Measurements from ENCODE around the gene MCM10.
"Not testable (repeated sequence)": the region's sequence is repeated elsewhere in the genome, so short reads cannot be mapped to it uniquely, and the experiment has no call there.

MCM10 gene

DNA sequence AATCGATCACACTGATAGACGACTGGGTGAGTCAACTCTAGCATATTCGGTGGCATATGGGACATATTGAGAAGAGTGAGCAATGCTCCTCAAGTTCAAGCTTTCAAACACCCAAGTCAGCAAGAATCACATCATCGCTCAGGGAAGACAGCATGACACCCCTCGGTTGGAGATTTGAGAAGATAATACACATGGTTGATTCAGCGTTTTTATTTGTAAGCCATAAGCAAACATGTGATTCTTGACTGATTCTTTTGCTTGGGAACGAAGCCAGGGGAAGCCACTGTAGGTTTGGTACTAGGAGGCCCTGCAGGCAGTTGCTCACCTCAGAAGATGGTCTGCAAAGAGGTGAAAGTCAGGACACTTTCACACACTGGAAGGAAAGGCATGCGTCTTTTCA is 60.2 kb downstream of the MCM10 start:
- no peak for DNase-seq (ENCODE audit: low read depth in 3 of 3)

DNA sequence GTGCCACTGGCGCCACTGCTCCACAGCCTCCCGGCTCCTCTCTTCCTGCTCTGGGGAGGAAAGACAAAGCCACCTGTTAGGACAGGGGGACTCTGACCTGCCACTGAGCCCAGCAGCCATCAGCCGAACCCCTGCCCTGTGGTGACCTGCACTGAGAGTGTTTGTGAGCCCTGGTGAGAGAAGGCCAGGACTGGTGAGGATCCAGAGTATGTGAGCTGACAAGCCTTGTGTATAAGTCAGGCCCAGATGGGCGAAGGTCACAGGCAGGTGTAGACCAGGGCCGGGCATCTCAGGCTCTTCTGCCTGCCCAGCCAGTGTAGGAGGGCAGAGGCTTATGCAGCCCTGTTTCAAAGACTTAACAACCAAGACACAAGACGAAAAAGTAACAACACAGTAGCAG is 60.8 kb downstream of the MCM10 start:
- DNase-seq (ENCODE audit: low read depth in 3 of 3), result no peak

DNA sequence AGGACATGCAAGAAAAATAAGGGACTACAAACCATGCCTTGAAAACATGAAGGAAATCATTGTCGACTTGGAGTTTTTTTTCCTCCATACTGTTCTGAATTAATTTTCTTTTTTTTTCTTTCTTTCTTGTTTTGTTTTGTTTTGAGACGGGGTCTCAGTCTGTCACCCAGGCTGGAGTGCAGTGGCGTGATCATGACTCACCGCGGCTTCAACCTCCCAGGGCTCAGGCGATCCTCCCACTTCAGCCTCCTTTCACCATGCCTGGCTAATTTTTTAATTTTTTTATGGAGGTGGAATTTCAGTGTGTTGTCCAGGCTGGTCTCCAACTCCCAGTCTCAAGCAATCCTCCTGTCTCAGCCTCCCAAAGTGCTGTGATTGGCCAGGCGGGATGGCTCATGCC is 61.2 kb downstream of the MCM10 start:
- DNase-seq (ENCODE audit: low read depth in 3 of 3), result no peak

- no peak for DNase-seq (ENCODE audit: low read depth in 3 of 3)
Observed at GRCh38 chr10:13223241-13223640, 61.9 kb downstream of the MCM10 start.

DNA sequence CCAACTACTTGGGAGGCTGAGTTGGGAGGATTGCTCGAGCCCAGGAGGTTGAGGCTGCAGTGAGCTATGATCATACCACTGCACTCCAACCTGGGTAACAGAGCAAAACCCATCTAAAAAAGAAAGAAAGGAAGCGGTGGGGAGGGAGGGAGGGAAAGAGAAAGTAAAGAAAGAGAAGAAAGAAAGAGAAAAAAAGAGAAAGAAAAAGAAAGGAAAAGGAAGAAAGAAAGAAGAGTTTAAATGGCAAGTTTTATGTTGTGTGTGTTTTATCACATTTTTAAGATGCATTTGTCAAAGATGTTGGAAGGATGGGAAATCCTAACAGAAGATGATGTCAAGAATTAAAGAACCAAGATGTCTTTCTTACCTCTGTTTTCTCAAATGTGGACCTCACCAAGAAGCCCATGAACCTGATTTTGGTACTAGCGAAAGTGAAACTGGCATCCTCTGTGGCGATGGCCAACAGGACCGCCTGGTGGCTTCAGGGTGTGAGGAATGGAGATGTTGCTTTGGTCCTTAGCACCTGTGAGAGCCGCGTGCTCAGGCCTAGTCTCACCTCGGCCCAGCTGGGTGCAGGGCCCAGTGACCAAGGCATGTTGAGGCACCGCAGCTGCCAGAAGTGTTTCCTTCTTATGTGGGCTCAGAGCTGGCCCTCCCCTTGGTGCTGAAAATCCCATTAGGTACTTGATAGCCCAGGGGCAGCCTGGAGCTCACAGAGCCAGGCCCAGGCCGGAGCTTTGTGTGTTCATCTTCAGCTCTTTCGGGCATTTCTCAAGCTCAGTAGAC is 63.0 kb downstream of the MCM10 start:
- DNase-seq (ENCODE audit: low read depth in 3 of 3), result no peak

GRCh38 chr10:13225601-13226000 is 64.2 kb downstream of the MCM10 start:
- no peak for DNase-seq (ENCODE audit: low read depth in 3 of 3)

DNA sequence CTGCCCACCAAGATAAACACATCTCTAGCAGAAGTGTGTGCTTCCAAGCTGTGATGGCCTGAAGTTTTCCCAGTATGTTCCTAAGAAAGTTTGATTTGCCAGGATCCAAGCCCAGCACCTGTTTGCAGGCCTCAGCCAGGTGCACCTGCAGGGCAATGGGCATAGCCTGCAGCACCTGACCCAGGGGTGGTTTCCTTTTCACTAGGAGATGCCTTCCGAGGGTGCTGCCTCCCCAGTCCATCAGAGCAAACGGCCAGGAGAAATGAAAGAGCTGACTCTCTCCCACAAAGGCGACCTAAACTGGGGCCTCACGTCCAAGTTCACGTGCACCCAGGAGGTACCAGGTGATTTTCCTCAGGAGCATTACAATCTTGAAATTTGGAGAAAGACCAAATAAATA is 65.7 kb downstream of the MCM10 start:
- no peak for DNase-seq (ENCODE audit: low read depth in 3 of 3)

GRCh38 chr10:13231190-13231589 is 69.8 kb downstream of the MCM10 start:
- DNase-seq (ENCODE audit: low read depth in 3 of 3), result no peak

DNA sequence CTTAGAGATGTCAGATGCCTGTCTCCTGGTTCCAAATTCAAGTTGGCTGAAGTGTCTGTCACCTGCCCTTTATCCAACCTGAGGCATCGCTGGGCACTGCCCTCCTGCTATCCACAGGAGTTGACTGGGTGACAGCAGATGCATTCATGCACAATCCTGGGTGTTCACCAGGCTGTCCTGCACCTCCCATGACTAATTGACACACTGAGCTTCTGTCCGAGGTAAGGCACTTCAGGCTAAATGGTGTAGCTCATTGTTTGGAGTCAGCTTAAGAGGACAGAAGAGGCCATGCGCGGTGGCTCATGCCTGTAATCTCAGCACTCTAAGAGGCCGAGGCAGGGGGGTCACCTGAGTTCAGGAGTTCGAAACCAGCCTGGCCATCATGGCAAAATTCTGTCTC is 70.5 kb downstream of the MCM10 start:
- no peak for DNase-seq (ENCODE audit: low read depth in 3 of 3)

DNA sequence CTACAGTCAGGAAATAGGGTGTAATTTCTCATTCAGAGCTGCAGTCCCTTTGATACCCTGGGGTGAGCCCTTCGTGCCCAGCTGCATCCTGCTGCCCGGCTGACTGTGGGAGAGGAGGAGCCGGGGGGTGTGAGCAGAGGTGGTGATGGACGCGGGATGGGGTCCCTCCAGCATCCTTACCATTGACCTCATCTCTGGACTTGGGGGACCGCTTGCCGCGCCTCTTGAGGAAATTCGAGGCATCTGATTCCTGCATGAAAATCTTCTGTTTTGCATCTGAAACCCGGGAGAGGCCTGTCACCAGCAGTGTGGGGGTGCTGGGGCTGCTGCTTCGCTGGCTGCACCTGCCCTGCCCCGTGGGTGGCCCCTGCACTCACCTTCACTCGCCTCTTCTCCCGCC is 72.0 kb downstream of the MCM10 start:
- DNase-seq (ENCODE audit: low read depth in 3 of 3), result no peak

- no peak for DNase-seq (ENCODE audit: low read depth in 3 of 3)
Observed at GRCh38 chr10:13234172-13234571, 72.8 kb downstream of the MCM10 start, which contains the start of gene UCMA. UCMA (minus strand) TSS chr10:13234374; CDS start chr10:13234258, 116 bp downstream.

- DNase-seq (ENCODE audit: low read depth in 3 of 3), result not testable (repeated sequence)
Observed at GRCh38 chr10:13234736-13235135, 73.4 kb downstream of the MCM10 start.

DNA sequence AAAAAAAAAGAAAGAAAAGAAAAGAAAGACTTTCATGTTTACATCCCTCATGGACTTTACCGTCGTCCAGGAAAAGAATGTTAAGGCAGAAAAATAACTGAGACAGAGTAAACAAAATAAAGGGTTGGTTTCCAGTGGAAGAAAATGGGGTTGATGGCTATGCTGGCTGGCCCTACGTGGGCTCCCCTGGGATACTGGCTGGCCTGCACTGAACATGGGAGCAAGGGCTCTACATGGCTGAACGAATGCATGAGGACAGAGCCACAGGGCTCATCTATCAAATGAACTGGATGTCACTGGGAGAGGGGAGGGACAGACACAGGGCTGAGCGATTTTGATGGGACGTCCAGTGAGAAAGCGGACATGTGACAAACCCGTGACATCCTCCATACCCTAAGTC is 75.3 kb downstream of the MCM10 start:
- DNase-seq (ENCODE audit: low read depth in 3 of 3), result no peak

DNA sequence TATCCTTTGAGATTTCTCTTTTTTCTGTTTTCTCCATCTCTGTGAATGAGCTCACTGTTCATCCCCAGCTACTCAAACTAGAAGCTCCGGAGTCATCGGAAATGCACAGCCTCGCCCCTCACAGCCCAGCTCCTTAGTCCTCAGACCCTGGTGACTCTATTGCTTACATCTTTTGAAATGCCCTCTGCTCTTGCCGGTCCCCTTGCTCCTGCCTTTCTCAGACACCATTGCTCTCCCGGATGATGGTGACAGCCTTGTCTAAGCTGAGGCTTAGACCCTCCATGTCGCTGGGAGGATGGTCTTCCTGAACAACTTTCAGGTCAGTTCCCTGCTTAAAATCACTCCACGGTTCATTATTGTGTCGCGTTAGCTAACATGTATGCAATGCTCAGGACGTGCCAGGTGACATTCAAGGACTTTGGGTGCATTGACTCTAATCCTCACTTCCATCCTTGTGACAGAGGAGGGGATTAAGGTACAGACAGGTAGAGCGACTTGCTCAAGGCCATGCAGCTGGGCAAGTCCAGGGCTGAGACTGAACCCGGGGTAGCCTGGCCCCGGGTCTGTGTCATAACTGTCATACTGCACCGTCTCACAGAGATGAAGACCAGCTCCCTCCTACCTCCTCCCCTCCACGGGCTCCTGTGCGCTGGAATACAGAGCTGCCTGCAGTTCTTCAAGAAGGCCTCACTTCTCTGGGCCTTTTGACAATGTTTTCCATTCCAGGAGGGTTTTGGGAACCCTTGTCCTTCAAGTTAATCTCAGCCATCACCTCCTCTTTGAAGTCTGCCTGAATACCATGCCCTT is 77.1 kb downstream of the MCM10 start:
- DNase-seq (ENCODE audit: low read depth in 3 of 3), result no peak

DNA sequence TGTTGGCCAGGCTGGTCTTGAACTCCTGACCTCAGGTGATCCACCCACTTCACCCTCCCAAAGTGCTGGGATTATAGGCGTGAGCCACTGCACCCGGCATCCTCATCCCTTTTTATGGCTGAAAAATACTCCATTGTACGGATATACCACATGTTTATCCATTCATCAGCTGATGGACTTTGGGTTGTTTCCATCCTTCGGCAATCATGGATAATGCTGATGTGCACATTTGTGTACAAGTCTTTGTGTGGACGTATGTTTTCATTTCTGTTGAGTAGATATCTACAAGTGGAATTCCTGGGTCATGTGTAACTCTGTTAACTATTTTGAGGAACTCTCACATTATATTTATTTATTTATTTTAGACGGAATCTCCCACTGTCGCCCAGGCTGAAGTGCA is 78.6 kb downstream of the MCM10 start:
- no peak for DNase-seq (ENCODE audit: low read depth in 3 of 3)

- no peak for DNase-seq (ENCODE audit: low read depth in 3 of 3)
Observed at GRCh38 chr10:13241613-13242012, 80.3 kb downstream of the MCM10 start.

DNA sequence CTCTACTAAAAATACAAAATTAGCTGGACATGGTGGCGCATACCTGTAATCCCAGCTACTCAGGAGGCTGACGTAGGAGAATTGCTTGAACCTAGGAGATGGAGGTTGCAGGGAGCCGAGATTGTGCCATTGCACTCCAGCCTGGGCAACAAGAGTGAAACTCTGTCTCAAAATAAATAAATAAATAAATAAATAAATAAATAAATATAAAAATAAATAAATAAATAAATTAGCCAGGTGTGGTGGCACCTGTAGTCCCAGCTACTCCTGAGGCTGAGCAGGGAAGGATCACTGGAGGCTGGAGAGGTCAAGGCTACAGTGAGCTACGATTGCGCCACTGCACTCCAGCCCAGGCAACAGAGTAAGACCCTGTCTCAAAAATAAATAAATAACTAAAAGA is 80.9 kb downstream of the MCM10 start:
- DNase-seq (ENCODE audit: low read depth in 3 of 3), result not testable (repeated sequence)

DNA sequence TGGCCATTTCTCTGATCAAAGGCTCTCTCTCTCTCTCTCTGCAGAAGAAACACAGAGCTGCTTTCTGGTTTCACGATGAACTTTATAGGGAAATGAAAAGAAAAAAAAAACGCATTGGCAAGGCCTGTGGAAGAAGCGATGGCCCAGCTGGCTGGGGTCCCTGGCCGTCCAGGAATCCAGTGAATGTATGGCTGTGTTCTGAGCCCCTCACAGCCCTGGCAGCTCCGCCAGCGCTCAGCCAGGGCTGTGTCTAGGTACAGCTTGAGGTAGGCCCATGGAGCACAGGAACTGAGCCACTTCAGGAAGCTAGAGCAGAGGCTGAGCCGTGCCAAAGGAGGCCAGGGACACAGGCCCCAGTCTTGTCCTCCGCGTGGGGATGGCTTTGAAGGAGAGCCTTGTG is 85.9 kb downstream of the MCM10 start:
- DNase-seq (ENCODE audit: low read depth in 3 of 3), result no peak

- DNase-seq (ENCODE audit: low read depth in 3 of 3), result no peak
Observed at GRCh38 chr10:13247784-13248183, 86.4 kb downstream of the MCM10 start.

- DNase-seq (ENCODE audit: low read depth in 3 of 3), result no peak
Observed at GRCh38 chr10:13253726-13254125, 92.4 kb downstream of the MCM10 start.

DNA sequence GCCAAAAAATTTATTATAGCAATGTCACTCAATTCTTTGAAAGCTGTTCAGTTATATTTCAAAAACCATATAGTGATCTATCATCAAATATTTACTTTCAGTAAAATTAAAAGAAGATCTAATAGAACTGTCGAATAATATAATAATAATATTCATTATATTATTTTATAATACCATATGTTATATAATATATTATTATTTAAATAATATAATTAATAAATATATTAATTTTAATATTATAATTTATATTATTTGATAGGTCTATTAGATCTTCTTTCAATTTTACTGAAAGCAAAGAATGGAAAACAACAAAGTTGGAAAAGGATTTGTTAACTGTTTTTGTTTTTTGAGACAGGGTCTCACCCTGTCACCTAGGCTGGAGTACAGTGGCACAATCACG is 95.3 kb downstream of the MCM10 start:
- DNase-seq (ENCODE audit: low read depth in 3 of 3), result no peak

DNA sequence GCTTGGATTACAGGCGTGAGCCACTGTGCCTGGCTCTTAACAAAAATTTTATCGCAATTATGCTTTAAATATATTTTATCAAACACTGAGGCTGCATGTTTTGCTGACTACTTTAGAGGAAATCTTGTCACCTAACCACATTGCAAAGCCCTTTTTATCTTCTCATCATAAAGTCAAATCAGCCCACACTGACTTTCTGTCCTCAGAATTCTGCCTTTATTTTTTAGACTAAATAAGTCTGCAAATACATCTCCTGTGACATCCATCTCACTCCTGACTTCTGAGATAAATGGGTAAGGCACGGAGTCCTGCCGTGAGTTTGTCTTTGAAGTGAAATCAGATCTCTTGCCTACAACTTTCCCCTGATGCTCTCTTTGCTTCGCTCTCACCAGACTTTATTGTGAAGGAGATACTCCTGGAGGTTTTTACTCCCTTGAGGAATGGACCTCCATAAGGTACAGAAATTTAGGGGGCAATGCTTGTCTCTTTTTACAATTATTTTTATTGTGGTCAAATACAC is 96.3 kb downstream of the MCM10 start:
- no peak for DNase-seq (ENCODE audit: low read depth in 3 of 3)
